Measurements from ENCODE around the gene ASGR2. TPM values are rescaled to one million over a fixed set of nuclear protein-coding genes. Genes with fewer than 3 reads are reported as not detected.
A peak's percentile ranks its signal among the peaks of the same experiment; 100 is the strongest.
"Not testable (repeated sequence)": the region's sequence is repeated elsewhere in the genome, so short reads cannot be mapped to it uniquely, and the experiment has no call there.

Gene ASGR2
- total RNA-seq, 8 experiments from 2014 or later, result 0.11 to 0.51 (median 0.49) TPM; not detected in 5

DNA sequence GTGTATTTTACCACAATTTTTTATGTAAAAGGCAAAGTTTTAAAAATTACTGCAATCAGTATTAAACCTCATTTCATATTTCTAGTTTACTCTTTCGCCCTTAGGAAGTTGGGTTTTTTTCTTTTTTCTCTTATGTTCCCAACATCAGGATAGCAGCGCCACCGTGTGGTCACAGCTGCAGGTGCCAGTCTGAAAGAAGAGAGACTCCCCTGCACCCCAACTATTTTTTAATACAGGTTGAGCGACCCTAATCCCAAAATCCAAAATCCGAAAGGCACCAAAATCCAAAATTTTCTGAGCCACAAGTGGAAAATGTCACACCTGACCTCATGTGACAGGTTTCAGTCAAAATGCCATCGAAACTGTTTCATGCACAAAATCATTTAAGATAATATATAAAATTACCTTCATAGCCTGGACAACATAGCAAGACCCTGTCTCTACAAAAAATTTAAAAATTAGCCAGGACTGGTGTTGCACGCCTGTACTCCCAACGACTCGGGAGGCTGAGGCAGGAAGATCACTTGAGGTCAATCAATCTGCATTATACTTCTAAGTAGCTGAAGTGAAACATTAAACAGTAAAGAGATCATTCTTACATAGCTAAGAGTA lies 21.8 kb upstream of the ASGR2 start:
- Histone ChIP-seq H3K4me3 (no peak overlapping the region), H3K27ac (no peak overlapping the region), H3K4me1 (replicated peaks in 1 of 2) (peaks cover 0 to 6% of the 10 kb centered on the region in 2 donors)
- in situ Hi-C loops (cut with MboI; ENCODE audit: low pct_unique_long_range_greater_than_20kb in 2 of 9, low sequenced_read_pairs in 9 of 9, unreplicated experiment in 9 of 9), result loop anchor here in 3 of 9 experiments (10.0 to 25.0 kb wide), 2 partner anchors 92 to 99 kb away; partner anchors contain the start of genes SLC16A11 (in 3 of the 3) and SLC16A13 (in 2 of the 3)
- 0 to 45% (median 12%) methylated on average over 2 to 9 of the region's 9 CpGs for WGBS, 10 experiments
- ATAC-seq (replicated peaks in 6 of 8), result peak in 3 of 8 experiments; percentile 23 to 59 (median 29)

DNA sequence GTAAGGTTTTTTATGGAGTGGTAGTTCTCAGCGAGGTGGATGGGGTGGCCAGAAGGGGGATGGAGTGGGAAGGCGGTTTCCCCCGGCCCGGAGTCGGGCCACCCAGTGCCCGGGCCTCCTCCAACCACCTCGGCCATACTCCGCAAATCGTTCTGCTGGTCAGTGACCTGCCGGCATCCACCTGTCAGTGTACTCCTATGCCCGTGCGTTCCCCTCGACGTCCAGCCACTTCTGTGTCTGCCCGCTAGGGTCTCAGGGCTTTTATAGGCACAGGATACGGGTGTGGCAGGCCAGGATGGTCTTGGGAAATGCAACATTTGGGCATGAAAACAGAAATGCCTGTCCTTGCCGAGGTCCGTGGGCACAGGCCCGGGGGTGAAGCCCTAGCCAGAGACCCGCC lies 19.3 kb upstream of the ASGR2 start:
- in situ Hi-C loops (cut with MboI; ENCODE audit: low pct_unique_long_range_greater_than_20kb in 2 of 9, low sequenced_read_pairs in 9 of 9, unreplicated experiment in 9 of 9), result loop anchor here in 4 of 9 experiments (5.0 to 25.0 kb wide), 3 partner anchors 82 to 97 kb away; partner anchors contain the start of genes SLC16A11 (in 3 of the 4) and SLC16A13 (in 2 of the 4)
- no peak overlapping the region for H3K4me3 ChIP-seq
- ATAC-seq (replicated peaks in 6 of 8), result no peak
- WGBS, 10 experiments, result 40 to 100% (median 67%) methylated on average over 1 to 10 of the region's 20 CpGs; no CpG with 5 or more reads in 4 of the 10 experiments
- H3K4me1 ChIP-seq (replicated peaks in 1 of 2), result peaks cover 0 to 6% of the 10 kb centered on the region in 2 donors
- H3K27ac ChIP-seq, result no peak overlapping the region

DNA sequence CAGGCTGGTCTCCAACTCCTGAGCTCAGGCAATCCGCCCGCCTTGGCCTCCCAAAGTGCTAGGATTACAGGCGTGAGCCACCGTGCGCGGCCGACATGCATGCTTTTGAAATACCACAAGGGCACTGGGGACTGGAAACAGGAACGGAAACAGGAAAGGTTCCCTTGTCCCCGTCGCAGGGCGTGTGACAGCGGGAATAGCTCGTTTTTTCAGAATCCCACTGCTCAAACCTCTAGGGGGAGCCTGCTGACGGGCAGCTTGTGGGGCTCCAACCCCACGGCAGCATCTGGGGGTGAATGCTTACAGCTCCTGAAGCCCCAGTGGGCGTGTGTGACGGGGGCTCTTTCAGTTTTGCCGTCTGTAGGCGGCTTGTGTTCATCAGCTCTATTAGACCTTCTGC lies 18.8 kb upstream of the ASGR2 start:
- in situ Hi-C loops (cut with MboI; ENCODE audit: low pct_unique_long_range_greater_than_20kb in 2 of 9, low sequenced_read_pairs in 9 of 9, unreplicated experiment in 9 of 9), result loop anchor here in 4 of 9 experiments (5.0 to 25.0 kb wide), 3 partner anchors 81 to 96 kb away; partner anchors contain the start of genes SLC16A11 (in 3 of the 4) and SLC16A13 (in 2 of the 4)
- H3K4me3 ChIP-seq, result no peak overlapping the region
- peak in 1 of 8 experiments; percentile 55 for ATAC-seq (replicated peaks in 6 of 8)
- whole genome bisulfite sequencing, 10 experiments, result 13 to 55% (median 22%) methylated on average over 3 to 11 of the region's 19 CpGs; no CpG with 5 or more reads in 6 of the 10 experiments
- peaks cover 0 to 6% of the 10 kb centered on the region in 2 donors for H3K4me1 ChIP-seq (replicated peaks in 1 of 2)
- no peak overlapping the region for H3K27ac ChIP-seq

DNA sequence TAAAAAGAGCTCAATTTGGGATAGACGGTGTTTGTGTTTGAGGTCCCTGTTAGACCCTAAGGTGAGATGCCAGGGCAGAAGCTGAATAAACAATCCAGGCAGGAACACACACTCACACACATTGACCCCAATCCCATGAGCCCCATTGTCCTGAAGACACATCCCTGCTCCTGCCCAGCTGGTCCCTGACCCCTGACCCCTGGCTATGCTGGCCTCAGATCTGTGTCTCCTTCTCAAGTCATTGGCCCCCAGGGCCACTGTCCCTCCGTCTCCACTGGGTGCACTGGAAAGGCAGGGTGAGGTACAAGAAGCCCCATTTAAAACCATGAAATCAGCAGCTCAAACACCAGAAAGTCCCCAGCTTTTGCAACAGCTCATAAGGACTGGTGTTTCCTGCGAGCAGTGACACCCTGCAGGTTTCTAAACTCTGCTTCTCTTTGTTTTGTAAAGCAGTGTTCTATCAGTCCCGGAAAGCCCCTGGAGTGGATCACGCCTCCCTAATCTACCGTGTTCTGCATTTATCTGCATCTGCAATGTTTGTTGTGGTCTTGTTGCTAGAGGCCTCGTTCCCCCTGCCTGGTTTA lies 18.0 kb upstream of the ASGR2 start:
- Histone ChIP-seq H3K27ac (no peak overlapping the region), H3K4me1 (replicated peaks in 1 of 2) (peaks cover 0 to 6% of the 10 kb centered on the region in 2 donors), H3K4me3 (no peak overlapping the region)
- in situ Hi-C loops (cut with MboI; ENCODE audit: low pct_unique_long_range_greater_than_20kb in 2 of 9, low sequenced_read_pairs in 9 of 9, unreplicated experiment in 9 of 9), result loop anchor here in 4 of 9 experiments (5.0 to 25.0 kb wide), 3 partner anchors 80 to 95 kb away; partner anchors contain the start of genes SLC16A11 (in 3 of the 4) and SLC16A13 (in 2 of the 4)
- 15 to 75% (median 39%) methylated on average over 2 to 7 of the region's 7 CpGs; no CpG with 5 or more reads in 2 of the 10 experiments for WGBS, 10 experiments
- peak in 5 of 8 experiments; percentile 34 to 65 (median 41) for ATAC-seq (replicated peaks in 6 of 8)

DNA sequence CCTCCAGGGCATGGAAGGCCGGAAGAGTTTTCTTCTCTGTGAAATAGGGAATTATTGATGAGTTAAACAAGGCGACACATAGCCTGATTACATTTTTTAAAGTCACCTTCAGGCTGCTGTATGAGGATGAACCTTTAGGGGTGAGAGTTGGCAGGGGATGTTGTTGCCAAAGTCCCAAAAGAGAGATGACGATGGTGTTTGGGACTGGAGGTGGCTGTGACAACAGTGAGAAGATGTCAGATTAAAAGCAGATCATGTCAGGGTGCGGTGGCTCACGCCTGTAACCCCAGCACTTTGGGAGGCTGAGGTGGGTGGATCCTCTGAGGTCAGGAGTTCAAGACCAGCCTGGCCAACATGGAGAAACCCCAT lies 16.8 kb upstream of the ASGR2 start:
- in situ Hi-C loops (cut with MboI; ENCODE audit: low pct_unique_long_range_greater_than_20kb in 2 of 9, low sequenced_read_pairs in 9 of 9, unreplicated experiment in 9 of 9), result loop anchor here in 4 of 9 experiments (5.0 to 25.0 kb wide), 3 partner anchors 79 to 94 kb away; partner anchors contain the start of genes SLC16A11 (in 3 of the 4) and SLC16A13 (in 2 of the 4)
- Histone ChIP-seq H3K27ac (no peak overlapping the region), H3K4me3 (no peak overlapping the region), H3K4me1 (replicated peaks in 1 of 2) (peaks cover 0 to 3% of the 10 kb centered on the region in 2 donors)
- WGBS, 10 experiments, result 67 to 100% (median 74%) methylated on average over 2 to 4 of the region's 5 CpGs; no CpG with 5 or more reads in 6 of the 10 experiments
- ATAC-seq (replicated peaks in 6 of 8), result no peak

DNA sequence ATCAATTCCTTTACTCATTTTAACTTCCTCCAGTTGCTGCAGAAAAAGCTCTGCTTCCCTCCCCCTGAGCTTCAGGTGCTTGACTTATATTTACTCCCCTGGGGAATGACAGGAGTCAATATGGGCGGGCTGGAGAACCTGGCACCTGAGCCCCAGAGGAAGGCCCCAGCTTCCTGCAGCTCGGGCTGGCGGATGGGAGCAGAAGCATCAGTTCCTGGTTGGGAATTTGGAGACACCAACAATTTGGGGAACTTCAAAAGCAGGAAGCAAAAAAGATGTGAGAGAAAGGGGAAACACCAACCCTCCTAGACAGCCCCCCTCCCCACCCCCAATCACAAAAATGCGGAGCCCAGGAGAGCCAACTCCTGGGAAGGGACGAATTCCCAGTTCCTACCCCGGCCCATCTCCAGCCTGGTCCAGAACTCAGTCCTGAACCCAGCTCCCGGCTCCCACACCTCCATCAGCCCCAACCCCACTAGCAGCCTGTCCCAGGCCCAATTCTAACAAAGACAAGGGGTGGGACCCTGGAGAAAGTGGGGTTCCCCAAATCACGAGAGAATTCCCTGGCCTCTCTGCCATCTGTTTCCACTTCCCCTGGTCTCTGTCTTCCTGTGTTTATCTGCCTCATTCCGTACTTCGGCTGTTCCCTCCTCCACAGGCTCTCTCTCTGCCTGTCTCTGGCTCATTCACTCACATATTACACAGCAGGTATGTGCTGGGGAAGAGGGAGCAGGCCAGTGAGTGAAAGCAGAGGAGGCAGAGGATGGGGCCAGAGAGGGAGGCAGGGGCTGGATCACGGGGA lies 16.2 kb upstream of the ASGR2 start:
- 17 to 83% (median 32%) methylated on average over 1 to 6 of the region's 11 CpGs; no CpG with 5 or more reads in 3 of the 10 experiments for WGBS, 10 experiments
- Histone ChIP-seq H3K4me3 (no peak overlapping the region), H3K27ac (no peak overlapping the region), H3K4me1 (replicated peaks in 1 of 2) (peaks cover 0 to 3% of the 10 kb centered on the region in 2 donors)
- ATAC-seq (replicated peaks in 6 of 8), result no peak
- in situ Hi-C loops (cut with MboI; ENCODE audit: low pct_unique_long_range_greater_than_20kb in 2 of 9, low sequenced_read_pairs in 9 of 9, unreplicated experiment in 9 of 9), result loop anchor here in 4 of 9 experiments (5.0 to 25.0 kb wide), 3 partner anchors 79 to 94 kb away; partner anchors contain the start of genes SLC16A11 (in 3 of the 4) and SLC16A13 (in 2 of the 4)

DNA sequence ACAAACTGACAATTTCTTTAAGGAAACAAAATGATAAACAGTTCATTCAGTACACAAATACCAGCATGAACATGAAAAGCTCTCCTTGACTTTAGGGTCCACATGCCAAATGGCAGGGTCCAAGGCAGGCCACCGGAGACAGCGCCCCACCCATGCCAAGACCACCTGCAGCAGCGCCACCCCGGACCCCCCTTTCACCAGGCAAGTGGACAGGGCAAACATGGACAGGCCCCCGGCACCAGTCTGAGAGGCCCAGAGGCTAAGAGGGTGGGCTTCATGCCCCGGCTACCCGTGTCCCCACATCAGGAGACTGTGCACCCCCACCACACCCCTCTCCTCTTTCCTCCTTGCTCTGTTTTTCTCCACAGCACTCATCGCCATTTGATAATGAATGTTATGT lies 14.7 kb upstream of the ASGR2 start:
- Histone ChIP-seq H3K4me3 (no peak overlapping the region), H3K4me1 (replicated peaks in 1 of 2) (peaks cover 0 to 3% of the 10 kb centered on the region in 2 donors), H3K27ac (no peak overlapping the region)
- 0 to 100% (median 82%) methylated on average over 1 to 2 of the region's 8 CpGs; no CpG with 5 or more reads in 7 of the 10 experiments for WGBS, 10 experiments
- in situ Hi-C loops (cut with MboI; ENCODE audit: low pct_unique_long_range_greater_than_20kb in 2 of 9, low sequenced_read_pairs in 9 of 9, unreplicated experiment in 9 of 9), result loop anchor here in 2 of 9 experiments (25.0 kb wide), 1 partner anchor 92 kb away; the partner anchor contains the start of genes SLC16A11 (in 2 of the 2) and SLC16A13 (in 2 of the 2)
- no peak for ATAC-seq (replicated peaks in 6 of 8)

DNA sequence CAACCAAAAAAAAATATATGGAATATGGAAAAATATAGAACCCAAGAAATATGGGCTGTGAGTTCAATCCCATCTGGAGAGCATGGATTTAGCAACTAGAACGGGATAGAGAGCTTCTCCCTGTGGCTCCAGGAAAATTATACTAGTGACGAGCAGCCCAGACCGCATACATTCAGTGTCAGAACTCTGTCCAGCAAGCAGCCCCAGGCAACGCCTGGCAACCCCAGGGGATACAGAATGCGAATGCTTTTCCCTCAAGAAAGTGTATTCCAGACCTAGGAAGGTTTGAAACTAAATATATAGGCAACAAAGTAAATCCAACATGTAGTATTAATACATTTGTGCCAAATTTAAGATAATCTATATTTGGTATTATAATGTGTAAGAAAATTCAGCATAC lies 13.5 kb upstream of the ASGR2 start:
- WGBS, 10 experiments, result 0 to 62% (median 35%) methylated on average over 1 to 5 of the region's 5 CpGs; no CpG with 5 or more reads in 2 of the 10 experiments
- in situ Hi-C loops (cut with MboI; ENCODE audit: low pct_unique_long_range_greater_than_20kb in 2 of 9, low sequenced_read_pairs in 9 of 9, unreplicated experiment in 9 of 9), result loop anchor here in 2 of 9 experiments (25.0 kb wide), 1 partner anchor 91 kb away; the partner anchor contains the start of genes SLC16A11 (in 2 of the 2) and SLC16A13 (in 2 of the 2)

DNA sequence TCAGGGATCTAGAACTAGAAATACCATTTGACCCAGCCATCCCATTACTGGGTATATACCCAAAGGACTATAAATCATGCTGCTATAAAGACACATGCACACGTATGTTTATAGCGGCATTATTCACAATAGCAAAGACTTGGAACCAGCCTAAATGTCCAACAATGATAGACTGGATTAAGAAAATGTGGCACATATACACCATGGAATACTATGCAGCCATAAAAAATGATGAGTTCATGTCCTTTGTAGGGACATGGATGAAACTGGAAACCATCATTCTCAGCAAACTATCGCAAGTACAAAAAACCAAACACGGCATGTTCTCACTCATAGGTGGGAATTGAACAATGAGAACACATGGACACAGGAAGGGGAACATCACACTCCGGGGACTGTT lies 12.9 kb upstream of the ASGR2 start:
- in situ Hi-C loops (cut with MboI; ENCODE audit: low pct_unique_long_range_greater_than_20kb in 2 of 9, low sequenced_read_pairs in 9 of 9, unreplicated experiment in 9 of 9), result loop anchor here in 2 of 9 experiments (25.0 kb wide), 1 partner anchor 90 kb away; the partner anchor contains the start of genes SLC16A11 (in 2 of the 2) and SLC16A13 (in 2 of the 2)
- not testable (repeated sequence) for H3K4me3 ChIP-seq; ATAC-seq (replicated peaks in 6 of 8)

More for the DNA sequence above, 13.5 kb upstream of the ASGR2 start:
- Histone ChIP-seq H3K27ac (no peak overlapping the region), H3K4me3 (no peak overlapping the region), H3K4me1 (replicated peaks in 1 of 2) (peaks cover 0 to 3% of the 10 kb centered on the region in 2 donors)
- ATAC-seq (replicated peaks in 6 of 8), result peak in 5 of 8 experiments; percentile 35 to 70 (median 49)

DNA sequence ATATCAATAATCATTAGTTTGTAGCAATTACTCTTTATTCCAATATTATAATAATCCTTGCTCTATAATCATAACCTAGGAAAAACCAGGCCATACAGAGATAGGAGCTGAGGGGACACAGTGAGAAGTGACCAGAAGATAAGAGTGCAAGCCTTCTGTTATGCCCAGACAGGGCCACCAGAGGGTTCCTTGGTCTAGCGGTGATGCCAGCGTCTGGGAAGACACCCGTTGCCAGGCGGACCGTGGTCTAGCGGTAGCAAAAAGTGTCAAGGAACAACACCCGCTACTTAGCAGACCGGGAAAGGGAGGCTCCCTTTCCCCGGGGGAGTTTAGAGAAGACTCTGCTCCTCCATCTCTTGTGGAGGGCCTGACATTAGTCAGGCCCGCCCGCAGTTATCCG lies 11.8 kb upstream of the ASGR2 start:
- WGBS, 10 experiments, result 95 to 100% methylated on average over 1 to 3 of the region's 12 CpGs; no CpG with 5 or more reads in 8 of the 10 experiments
- H3K27ac ChIP-seq; H3K4me3 ChIP-seq; H3K4me1 ChIP-seq (replicated peaks in 1 of 2); ATAC-seq (replicated peaks in 6 of 8): not testable (repeated sequence)
- in situ Hi-C loops (cut with MboI; ENCODE audit: low pct_unique_long_range_greater_than_20kb in 2 of 9, low sequenced_read_pairs in 9 of 9, unreplicated experiment in 9 of 9), result loop anchor here in 2 of 9 experiments (25.0 kb wide), 1 partner anchor 89 kb away; the partner anchor contains the start of genes SLC16A11 (in 2 of the 2) and SLC16A13 (in 2 of the 2)

More for the DNA sequence above, 12.9 kb upstream of the ASGR2 start:
- not testable (repeated sequence) for H3K4me1 ChIP-seq (replicated peaks in 1 of 2); H3K27ac ChIP-seq
- WGBS, 10 experiments, result 82% methylated on average over 2 of the region's 5 CpGs; no CpG with 5 or more reads in 9 of the 10 experiments

DNA sequence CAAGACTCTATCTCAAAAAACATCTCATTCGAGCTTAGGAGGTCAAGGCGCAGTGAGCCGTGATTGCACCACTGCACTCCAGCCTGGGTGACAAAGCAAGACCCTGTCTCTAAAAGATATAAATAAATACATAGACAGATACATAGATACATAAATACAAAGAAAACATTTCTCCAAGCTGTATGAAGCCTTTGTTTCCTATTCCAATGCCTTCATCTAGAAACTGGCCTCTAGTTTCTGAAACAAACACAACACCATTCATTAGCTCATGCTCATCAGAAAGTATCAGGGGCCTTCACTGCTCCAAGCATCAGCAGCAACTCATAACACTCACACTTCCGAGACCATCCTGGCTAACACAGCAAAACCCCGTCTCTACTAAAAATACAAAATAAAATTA lies 10.3 kb upstream of the ASGR2 start:
- Histone ChIP-seq H3K4me1 (replicated peaks in 1 of 2) (no peaks in the 10 kb centered on the region), H3K4me3 (no peak overlapping the region), H3K27ac (no peak overlapping the region)
- no peak for ATAC-seq (replicated peaks in 6 of 8)
- in situ Hi-C loops (cut with MboI; ENCODE audit: low pct_unique_long_range_greater_than_20kb in 2 of 9, low sequenced_read_pairs in 9 of 9, unreplicated experiment in 9 of 9), result loop anchor here in 2 of 9 experiments (25.0 kb wide), 1 partner anchor 88 kb away; the partner anchor contains the start of genes SLC16A11 (in 2 of the 2) and SLC16A13 (in 2 of the 2)
- WGBS, 10 experiments, result 61 to 100% (median 90%) methylated on average over 1 to 5 of the region's 5 CpGs; no CpG with 5 or more reads in 3 of the 10 experiments

DNA sequence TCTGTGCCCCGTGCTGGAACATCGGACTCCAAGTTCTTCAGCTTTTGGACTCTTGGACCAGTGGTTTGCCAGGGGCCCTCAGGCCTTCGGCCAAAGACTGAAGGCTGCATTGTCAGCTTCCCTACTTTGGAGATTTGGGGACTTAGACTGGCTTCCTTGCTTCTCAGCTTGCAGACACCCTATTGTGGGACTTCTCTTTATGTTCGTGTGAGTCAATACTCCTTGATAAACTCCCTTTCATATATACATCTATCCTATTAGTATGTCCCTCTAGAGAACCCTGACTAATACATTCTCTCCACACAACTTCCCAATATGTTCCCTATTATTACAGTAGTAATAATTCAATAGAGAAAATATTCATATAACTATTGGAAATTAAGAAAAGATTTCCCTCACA lies 9.2 kb upstream of the ASGR2 start:
- 50 to 85% (median 71%) methylated on average over 1 to 4 of the region's 4 CpGs; no CpG with 5 or more reads in 3 of the 10 experiments for WGBS, 10 experiments
- ATAC-seq (replicated peaks in 6 of 8), result no peak
- in situ Hi-C loops (cut with MboI; ENCODE audit: low pct_unique_long_range_greater_than_20kb in 2 of 9, low sequenced_read_pairs in 9 of 9, unreplicated experiment in 9 of 9), result no loop called here

More for the DNA sequence above, 9.2 kb upstream of the ASGR2 start:
- H3K27ac ChIP-seq, result no peak overlapping the region
- H3K4me3 ChIP-seq, result no peak overlapping the region
- no peaks in the 10 kb centered on the region for H3K4me1 ChIP-seq (replicated peaks in 1 of 2)

All from motor neuron (in vitro differentiated cells).